Stomach (tissue), 4 donors: ENCODE data around the gene CLTCL1.

Experiments
- EP300 ChIP-seq: sonication (generic); formaldehyde crosslinking; IDR thresholded peaks from one replicate; pipeline ENCODE4 v1.6.1; 2017; ENCODE audit warnings: antibody characterized with exemption
- POLR2A ChIP-seq, 4 donors: fragments of 450-650 bp; IDR thresholded peaks; one replicate each; pipeline ENCODE4 v1.6.1; 2016; ENCODE audit warnings: antibody characterized with exemption in 4 of 4, control low read depth in 2 of 4, mild to moderate bottlenecking in 1 of 4, moderate library complexity in 1 of 4
- POLR2AphosphoS5 ChIP-seq, 3 donors: sonication (generic); formaldehyde crosslinking; IDR thresholded peaks; one replicate each; pipeline ENCODE4 v1.6.1; 2016; ENCODE audit warnings: antibody characterized with exemption in 3 of 3
- TF ChIP-seq, protein P1 (sequence below), 7 experiments: fragments of 450-650 bp in 4 of 7; fragments of 200-600 bp in 3 of 7; sonication (generic) in 3 of 7; IDR thresholded peaks; one replicate each; pipeline ENCODE4 v1.5.1; 2016 to 2019; ENCODE audit warnings: antibody characterized with exemption in 7 of 7, control low read depth in 2 of 7, mild to moderate bottlenecking in 1 of 7

DNA sequence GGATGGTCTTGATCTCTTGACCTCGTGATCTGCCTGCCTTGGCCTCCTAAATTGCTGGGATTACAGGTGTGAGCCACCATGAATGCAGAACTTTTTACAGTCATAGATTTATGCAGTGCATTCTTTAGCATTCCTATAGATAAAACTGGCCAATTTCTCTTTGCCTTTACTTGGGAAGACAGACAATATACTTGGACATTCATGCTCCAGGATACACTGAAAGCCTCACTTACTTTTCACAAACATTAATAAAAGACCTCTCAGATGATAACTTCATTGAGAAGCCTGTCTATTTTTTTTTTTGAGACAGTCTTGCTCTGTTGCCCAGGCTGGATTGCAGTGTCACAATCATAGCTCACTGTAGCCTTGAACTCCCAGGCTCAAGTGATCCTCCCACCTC, 12.3 kb upstream of the CLTCL1 start:
- TF ChIP-seq EP300 (no peak), POLR2A (IDR thresholded peaks at IDR 0.05) (no peak), POLR2AphosphoS5 (IDR thresholded peaks at IDR 0.05) (no peak)
- TF ChIP-seq, protein P1, sequence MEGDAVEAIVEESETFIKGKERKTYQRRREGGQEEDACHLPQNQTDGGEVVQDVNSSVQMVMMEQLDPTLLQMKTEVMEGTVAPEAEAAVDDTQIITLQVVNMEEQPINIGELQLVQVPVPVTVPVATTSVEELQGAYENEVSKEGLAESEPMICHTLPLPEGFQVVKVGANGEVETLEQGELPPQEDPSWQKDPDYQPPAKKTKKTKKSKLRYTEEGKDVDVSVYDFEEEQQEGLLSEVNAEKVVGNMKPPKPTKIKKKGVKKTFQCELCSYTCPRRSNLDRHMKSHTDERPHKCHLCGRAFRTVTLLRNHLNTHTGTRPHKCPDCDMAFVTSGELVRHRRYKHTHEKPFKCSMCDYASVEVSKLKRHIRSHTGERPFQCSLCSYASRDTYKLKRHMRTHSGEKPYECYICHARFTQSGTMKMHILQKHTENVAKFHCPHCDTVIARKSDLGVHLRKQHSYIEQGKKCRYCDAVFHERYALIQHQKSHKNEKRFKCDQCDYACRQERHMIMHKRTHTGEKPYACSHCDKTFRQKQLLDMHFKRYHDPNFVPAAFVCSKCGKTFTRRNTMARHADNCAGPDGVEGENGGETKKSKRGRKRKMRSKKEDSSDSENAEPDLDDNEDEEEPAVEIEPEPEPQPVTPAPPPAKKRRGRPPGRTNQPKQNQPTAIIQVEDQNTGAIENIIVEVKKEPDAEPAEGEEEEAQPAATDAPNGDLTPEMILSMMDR (IDR thresholded peaks at IDR 0.05), result no peak
